HG03439 (cell line): ENCODE measurements around the gene DNAJC25.
"Not testable (repeated sequence)": the region's sequence is repeated elsewhere in the genome, so short reads cannot be mapped to it uniquely, and the experiment has no call there.

ENCODE experiments used
- ATAC-seq: cut with Tn5 transposase; IDR thresholded peaks from one replicate; pipeline ENCODE4 v1.9.1; 2021; ENCODE audit warnings: mild to moderate bottlenecking, moderate library complexity; ENCODE audit not compliant: unreplicated experiment

Gene DNAJC25

DNA sequence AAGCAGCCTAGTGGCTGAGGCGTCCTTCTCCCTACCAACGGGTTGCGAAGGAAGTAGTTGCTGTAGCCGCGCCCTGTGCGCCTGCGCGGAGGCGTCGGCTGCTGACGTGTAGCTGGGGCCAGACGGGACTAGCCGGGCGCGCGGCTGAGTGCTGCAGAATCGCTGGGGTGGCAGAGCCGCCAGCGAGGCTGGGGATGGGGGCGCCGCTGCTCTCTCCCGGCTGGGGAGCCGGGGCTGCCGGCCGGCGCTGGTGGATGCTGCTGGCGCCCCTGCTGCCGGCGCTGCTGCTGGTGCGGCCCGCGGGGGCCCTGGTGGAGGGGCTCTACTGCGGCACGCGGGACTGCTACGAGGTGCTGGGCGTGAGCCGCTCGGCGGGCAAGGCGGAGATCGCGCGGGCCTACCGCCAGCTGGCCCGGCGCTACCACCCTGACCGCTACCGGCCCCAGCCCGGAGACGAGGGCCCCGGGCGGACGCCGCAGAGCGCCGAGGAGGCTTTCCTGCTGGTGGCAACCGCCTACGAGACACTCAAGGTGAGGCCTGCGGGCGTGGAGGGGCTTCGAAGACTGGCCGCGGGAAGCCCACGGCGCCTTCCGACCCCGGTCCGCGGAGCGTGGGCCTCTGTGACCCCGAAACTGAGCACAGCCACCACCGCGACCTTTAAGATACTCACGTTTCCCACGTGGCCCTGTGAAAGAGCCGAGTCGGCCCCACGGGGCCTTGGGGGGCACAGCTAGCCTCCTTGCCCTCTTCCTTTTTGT, at the start of gene DNAJC25:
TSS of gene DNAJC25 (plus strand) at position 121 of the 758 bp plus-strand sequence. CDS start at position 195, 74 bp downstream.
- ATAC-seq = peak; percentile 99

GRCh38 chr9:111582888-111583287, 48.2 kb upstream of the DNAJC25 start:
- no peak for ATAC-seq

- no peak for ATAC-seq
Measured at GRCh38 chr9:111586378-111586777, 44.8 kb upstream of the DNAJC25 start.

GRCh38 chr9:111588846-111589245, 42.3 kb upstream of the DNAJC25 start:
- no peak for ATAC-seq

DNA sequence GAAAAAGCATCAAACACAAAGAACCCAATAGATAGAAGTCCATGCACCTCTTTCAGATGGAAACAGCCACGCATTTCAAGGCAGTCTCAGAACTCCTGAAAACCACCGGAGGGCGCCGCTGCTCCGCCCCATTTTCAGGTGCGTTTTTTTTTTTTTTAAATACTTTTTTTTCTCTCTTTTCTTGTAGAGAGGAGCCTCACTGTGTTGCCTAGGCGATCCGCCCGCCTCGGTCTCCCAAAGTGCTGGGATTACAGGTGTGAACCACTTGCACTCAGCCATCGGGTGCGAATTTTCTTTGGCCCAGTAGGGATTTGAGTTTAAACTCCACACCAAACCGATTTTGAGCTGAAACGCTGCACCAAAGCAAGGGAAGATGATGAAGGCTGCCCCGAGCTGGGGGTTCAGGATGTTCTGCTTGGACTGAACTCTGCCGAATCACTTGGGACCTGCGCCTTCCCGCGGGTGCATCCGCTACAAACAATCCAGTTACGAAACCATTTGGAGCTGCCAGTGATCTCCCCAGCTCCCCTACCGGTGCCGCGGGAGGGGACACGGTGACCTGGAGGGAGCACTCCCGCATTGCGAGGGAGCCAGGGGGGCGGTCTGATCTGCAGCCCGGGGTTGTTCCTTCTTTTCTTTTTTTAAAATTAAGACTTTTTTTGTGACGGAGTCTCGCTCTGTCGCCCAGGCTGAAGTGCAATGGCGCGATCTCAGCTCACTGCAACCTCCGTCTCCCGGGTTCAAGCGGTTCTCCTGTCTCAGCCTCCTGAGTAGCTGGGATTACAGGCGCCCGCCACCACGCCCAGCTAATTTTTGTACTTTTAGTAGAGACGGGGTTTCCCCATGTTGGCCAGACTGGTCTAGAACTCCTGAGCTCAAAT, 33.0 kb upstream of the DNAJC25 start:
- no peak for ATAC-seq

- no peak for ATAC-seq
Measured at GRCh38 chr9:111598733-111599091, 32.4 kb upstream of the DNAJC25 start.

- no peak for ATAC-seq
Measured at GRCh38 chr9:111599092-111599954, 31.8 kb upstream of the DNAJC25 start, which contains the start of gene PTGR1. TSS of gene PTGR1 (minus strand) at chr9:111599647. CDS start at chr9:111597422, 2,225 bp downstream.

GRCh38 chr9:111599955-111600343, 31.2 kb upstream of the DNAJC25 start:
- ATAC-seq = no peak

GRCh38 chr9:111601237-111602018, 29.7 kb upstream of the DNAJC25 start:
- ATAC-seq = no peak

DNA sequence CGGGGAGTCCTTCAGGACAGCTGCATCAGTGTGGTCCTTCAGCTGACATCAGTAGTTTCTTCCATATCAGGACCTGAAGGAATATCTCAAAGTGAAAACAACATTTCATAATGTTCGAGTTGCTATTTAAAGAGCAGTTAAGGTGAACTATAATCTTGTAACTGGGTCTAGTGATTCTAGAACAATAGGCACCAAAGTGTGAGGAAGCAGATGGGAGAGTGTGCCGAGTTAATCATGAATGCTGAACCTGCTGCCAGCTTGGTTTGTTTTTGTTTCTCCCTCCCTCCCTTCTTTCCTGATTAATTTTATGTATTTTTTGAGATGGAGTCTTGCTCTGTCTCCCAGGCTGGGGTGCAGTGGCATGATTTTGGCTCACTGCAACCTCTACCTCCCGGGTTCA, 28.1 kb upstream of the DNAJC25 start:
- no peak for ATAC-seq

DNA sequence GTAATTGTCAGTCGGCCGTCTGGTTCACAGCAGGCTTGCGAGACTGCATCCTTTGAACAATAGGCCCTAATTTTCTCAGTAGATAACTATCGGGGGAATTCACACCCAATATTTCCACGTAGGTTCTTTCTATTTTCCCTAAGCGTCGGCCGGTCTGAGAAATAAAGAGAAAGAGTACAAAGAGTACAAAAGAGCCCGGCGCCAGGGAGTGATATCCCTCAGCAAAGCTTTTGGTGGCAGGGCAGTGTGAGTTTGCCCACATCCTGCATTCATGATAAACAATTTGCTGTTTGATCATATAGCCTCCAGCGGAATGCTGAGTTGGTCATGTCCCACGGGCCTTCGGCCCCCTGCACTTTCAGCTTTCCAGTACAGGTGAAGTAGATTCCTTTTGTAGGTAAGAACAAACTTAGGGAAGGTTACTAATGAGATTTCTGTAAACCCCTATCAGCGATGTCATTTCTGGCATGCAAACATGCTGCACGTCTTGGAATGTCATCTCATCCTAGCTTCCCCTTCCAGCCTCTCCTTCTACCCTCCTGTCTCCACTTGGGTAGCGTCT, 27.0 kb upstream of the DNAJC25 start:
- no peak for ATAC-seq

DNA sequence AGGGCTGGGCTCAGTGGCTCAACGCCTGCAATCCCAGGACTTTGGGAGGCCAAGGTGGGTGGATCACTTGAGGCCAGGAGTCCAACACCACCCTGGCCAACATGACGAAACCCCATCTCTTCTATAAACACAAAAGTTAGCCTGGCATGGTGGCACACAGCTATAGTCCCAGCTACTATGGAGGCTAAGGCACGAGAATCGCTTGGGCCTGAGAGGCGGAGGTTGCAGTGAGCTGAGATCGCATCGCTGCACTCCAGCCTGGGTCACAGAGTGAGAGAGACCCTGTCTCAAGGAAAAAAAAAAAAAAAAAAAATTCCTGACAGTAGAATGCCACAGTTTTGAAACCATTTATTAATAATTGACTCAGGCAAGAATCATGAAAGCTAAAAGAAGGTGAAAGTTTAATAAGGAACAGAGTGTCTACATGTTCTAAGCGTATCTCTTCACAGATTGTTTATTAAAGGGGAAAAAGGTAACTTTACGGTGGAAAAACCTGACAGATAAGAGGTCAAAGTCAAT, 26.0 kb upstream of the DNAJC25 start:
- ATAC-seq = no peak

GRCh38 chr9:111610149-111610548, 21.0 kb upstream of the DNAJC25 start:
- ATAC-seq = no peak

DNA sequence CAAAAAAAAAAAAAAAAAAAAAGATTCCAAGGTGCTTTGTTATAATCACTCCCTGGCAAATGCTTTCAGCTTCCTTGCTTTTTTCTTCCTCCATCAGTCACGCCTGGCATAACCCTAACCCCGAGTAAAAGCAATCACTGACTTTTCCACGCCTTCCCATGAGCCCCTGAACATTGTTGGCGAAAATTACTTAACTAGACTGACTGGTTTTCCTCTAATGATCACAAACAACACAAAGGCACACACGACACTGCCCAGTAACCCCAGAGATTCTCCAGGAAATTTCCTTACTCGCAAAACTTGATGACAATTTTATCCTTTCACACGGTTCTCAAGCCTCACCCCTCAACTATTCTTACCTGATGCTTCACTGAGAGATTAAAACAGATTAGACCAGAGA, 20.3 kb upstream of the DNAJC25 start:
- ATAC-seq = no peak

DNA sequence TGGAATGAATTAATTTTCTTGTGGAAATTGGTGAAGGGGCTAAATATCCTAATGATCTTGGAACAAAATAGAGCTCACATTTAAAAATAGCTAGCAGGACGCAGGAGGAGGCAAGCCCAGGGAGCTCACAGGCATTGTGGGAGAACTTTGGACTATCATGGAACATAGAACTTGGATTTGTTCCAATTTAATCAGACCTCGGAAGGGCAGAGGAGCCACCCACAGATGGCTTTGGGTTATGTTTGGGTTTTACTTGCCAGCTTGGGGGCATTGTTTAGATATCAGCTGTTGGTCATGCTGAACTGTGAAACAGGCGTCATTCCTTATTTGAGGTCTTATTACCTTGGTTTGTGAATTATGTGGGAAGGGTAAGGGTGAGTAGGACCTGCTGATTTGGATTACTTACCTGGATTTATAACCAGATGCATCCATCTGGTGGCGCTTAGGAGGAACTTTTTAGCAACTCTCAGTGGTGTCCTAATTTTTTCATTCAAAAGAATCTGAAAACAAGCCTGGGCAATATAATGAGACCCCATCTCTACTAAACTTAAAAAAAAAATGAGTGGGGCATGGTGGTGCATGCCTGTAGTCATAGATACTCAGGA, 17.6 kb upstream of the DNAJC25 start:
- ATAC-seq = no peak

- no peak for ATAC-seq
Measured at GRCh38 chr9:111615928-111616327, 15.2 kb upstream of the DNAJC25 start.

- ATAC-seq = not testable (repeated sequence)
Measured at GRCh38 chr9:111617349-111617748, 13.8 kb upstream of the DNAJC25 start.

DNA sequence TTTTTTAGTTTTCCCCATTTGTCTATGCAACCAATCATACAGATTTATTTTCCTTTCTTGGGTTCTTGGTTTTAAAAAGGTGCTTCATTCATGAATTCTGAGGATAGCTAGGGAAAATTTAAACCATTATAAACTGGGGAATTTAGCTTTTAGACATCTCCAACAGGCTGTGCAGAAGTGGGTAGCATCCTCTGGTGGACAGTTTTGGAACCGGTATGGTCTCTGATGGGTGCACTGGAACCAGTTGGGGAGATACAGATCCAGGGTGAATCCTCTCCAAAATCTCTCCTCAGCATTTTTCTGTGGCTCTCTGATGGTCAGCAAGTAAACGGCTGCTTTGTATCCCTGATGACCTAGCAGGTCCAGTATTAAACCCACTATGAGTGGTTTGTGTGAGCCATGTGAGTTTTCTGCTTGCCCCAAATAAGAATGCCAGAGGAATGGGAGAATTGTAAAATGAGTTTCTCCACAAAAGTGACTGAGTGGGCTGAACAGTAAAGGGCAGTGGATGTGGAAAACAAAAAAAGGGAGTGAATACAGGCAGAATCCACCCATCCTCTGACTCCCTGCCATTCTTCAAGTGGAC, 9.1 kb upstream of the DNAJC25 start:
- no peak for ATAC-seq

- no peak for ATAC-seq
Measured at GRCh38 chr9:111622626-111623025, 8.5 kb upstream of the DNAJC25 start.
